Vagina (tissue), 2 donors: ENCODE measurements around the gene MYBPH.

ENCODE experiments used
- POLR2A ChIP-seq, 2 donors: fragments of 450-650 bp; IDR thresholded peaks; one replicate each; pipeline ENCODE4 v1.6.1; 2017; ENCODE audit warnings: antibody characterized with exemption in 2 of 2, mild to moderate bottlenecking in 2 of 2, moderate library complexity in 2 of 2
- POLR2AphosphoS5 ChIP-seq, 2 donors: sonication (generic); formaldehyde crosslinking; IDR thresholded peaks; one replicate each; pipeline ENCODE4 v1.9.0; 2017; ENCODE audit warnings: antibody characterized with exemption in 2 of 2, mild to moderate bottlenecking in 2 of 2, low read depth in 1 of 2; ENCODE audit not compliant: insufficient read depth in 1 of 2
- TF ChIP-seq, protein P1 (sequence below), 3 experiments: fragments of 450-650 bp in 2 of 3; fragments of 200-600 bp in 1 of 3; sonication (generic) in 1 of 3; IDR thresholded peaks; one replicate each; pipeline ENCODE4 v1.5.1; 2017 to 2019; ENCODE audit warnings: antibody characterized with exemption in 3 of 3, mild to moderate bottlenecking in 2 of 3, moderate library complexity in 2 of 3

DNA sequence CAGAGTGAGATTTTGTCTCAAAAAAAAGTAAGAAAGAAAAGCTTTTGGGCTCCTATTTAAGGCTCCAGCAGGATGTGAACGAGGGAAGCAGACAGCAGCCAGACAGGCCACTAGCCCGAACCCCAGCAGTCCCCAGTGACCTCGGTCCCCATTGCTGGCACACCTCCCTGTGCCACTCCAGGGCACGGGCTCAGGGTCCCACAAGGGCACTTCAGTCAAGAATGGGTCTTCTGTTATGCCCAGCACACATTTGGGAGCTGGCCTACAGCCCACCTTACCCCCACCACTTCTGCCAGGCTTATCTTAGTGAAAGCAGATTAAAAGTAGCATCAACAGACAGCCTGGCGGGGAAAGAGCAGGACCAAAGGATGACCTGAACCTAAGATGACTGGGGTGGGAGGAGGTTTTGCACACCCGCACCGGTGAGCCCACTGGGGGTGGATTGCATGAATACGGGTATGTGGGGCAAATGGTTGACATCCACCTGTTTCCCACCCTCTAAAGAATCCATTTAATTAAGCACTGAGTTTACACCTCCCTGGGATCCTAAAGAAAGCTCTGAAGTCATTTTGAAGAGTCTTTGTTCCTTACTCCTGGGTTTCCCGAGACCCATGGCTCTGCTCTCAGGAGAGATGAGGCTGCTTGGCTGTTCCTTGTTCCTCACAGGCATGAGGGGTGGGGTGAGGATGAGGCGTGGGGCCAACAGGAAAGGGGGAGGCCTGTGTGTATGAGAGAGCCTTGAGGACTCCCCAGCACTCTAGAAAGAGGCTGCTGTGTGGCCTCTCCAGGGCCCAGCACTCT, 6.2 kb upstream of the MYBPH start:
- no peak for TF ChIP-seq POLR2AphosphoS5 (IDR thresholded peaks at IDR 0.05; ENCODE audit: insufficient read depth in 1 of 2, low read depth in 1 of 2)
- TF ChIP-seq, protein P1, sequence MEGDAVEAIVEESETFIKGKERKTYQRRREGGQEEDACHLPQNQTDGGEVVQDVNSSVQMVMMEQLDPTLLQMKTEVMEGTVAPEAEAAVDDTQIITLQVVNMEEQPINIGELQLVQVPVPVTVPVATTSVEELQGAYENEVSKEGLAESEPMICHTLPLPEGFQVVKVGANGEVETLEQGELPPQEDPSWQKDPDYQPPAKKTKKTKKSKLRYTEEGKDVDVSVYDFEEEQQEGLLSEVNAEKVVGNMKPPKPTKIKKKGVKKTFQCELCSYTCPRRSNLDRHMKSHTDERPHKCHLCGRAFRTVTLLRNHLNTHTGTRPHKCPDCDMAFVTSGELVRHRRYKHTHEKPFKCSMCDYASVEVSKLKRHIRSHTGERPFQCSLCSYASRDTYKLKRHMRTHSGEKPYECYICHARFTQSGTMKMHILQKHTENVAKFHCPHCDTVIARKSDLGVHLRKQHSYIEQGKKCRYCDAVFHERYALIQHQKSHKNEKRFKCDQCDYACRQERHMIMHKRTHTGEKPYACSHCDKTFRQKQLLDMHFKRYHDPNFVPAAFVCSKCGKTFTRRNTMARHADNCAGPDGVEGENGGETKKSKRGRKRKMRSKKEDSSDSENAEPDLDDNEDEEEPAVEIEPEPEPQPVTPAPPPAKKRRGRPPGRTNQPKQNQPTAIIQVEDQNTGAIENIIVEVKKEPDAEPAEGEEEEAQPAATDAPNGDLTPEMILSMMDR (IDR thresholded peaks at IDR 0.05), result no peak
- TF ChIP-seq POLR2A (IDR thresholded peaks at IDR 0.05), result no peak
